ENCODE measurements around the gene CNTNAP1.

CNTNAP1 gene

DNA sequence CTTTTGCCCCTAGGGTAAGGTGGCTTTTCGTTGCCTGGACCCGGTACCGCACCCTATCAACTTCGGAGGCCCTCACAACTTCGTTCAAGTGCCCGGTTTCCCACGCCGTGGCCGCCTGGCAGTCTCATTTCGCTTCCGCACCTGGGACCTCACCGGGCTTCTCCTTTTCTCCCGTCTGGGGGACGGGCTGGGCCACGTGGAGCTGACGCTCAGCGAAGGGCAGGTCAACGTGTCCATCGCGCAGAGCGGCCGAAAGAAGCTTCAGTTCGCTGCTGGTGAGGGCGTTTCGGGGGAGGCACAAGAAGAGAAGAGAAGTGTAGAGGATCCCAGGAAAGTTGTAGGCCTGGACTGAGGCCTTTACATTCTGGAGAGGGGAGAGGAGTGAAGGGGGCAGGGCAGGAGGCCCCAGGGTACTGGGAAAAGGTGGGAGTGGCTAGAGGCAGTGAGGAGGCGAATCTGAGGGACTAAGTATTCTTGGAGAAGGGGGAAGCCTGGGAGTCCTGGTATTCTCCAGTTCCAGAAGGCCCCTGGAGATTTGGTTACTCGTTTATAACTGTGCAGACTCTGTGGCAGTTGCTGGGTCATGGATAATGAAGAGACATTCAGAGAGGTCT lies 5.5 kb downstream of the CNTNAP1 start:
- DNase-seq (ENCODE audit: extremely low read depth, insufficient read length): no peak
- Histone ChIP-seq H3K4me3 (replicated peaks; ENCODE audit: low read depth, low read length) (no peak overlapping the region), H3K36me3 (ENCODE audit: control insufficient read depth, insufficient read depth, low read length) (peaks cover 29% of the 10 kb centered on the region), H3K27me3 (replicated peaks; ENCODE audit: control insufficient read depth, insufficient read depth, low read length) (no peaks in the 10 kb centered on the region)
- TF ChIP-seq, protein P1, sequence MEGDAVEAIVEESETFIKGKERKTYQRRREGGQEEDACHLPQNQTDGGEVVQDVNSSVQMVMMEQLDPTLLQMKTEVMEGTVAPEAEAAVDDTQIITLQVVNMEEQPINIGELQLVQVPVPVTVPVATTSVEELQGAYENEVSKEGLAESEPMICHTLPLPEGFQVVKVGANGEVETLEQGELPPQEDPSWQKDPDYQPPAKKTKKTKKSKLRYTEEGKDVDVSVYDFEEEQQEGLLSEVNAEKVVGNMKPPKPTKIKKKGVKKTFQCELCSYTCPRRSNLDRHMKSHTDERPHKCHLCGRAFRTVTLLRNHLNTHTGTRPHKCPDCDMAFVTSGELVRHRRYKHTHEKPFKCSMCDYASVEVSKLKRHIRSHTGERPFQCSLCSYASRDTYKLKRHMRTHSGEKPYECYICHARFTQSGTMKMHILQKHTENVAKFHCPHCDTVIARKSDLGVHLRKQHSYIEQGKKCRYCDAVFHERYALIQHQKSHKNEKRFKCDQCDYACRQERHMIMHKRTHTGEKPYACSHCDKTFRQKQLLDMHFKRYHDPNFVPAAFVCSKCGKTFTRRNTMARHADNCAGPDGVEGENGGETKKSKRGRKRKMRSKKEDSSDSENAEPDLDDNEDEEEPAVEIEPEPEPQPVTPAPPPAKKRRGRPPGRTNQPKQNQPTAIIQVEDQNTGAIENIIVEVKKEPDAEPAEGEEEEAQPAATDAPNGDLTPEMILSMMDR (IDR thresholded peaks at IDR 0.05; ENCODE audit: insufficient read depth, low read length, poor library complexity, severe bottlenecking): no peak

DNA sequence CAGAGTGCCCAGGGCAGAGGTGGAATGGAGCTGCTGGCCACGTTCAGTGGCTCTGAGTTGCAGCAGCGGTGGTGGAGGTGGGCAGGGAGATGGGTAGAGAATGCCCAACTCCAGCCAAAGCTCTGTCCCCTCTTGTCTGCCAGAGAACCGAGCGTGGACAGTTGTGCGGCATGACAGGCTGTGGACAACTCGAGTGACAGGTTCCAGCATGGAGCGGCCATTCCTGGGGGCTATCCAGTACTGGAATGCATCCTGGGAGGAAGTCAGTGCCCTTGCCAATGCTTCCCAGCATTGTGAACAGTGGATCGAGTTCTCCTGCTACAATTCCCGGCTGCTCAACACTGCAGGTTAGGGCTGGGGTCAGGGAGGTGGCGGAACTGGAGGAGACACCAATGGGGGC lies 8.3 kb downstream of the CNTNAP1 start:
- Histone ChIP-seq H3K36me3 (ENCODE audit: control insufficient read depth, insufficient read depth, low read length) (peaks cover 35% of the 10 kb centered on the region), H3K27me3 (replicated peaks; ENCODE audit: control insufficient read depth, insufficient read depth, low read length) (no peaks in the 10 kb centered on the region), H3K4me3 (replicated peaks; ENCODE audit: low read depth, low read length) (no peak overlapping the region)
- DNase-seq (ENCODE audit: extremely low read depth, insufficient read length): no peak
- TF ChIP-seq, protein P1 (IDR thresholded peaks at IDR 0.05; ENCODE audit: insufficient read depth, low read length, poor library complexity, severe bottlenecking): no peak

DNA sequence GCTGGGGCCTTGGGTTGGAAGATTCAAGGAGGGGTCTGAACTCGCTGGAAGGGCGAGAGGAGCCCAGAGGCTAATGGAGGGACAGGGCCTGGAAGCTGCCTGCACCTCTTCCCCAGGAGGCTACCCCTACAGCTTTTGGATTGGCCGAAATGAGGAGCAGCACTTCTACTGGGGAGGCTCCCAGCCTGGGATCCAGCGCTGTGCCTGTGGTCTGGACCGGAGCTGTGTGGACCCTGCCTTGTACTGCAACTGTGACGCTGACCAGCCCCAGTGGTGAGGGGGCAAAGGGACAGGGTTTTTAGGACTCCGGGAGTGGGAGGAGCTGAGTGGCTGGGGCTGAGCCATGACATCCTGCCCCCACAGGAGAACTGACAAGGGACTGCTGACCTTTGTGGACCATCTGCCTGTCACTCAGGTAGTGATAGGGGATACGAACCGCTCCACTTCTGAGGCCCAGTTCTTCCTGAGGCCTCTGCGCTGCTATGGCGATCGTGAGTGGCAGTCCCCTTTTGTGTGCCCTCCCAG lies 8.8 kb downstream of the CNTNAP1 start:
- H3K36me3 ChIP-seq (ENCODE audit: control insufficient read depth, insufficient read depth, low read length): peaks cover 32% of the 10 kb centered on the region
- TF ChIP-seq, protein P1 (IDR thresholded peaks at IDR 0.05; ENCODE audit: insufficient read depth, low read length, poor library complexity, severe bottlenecking): no peak

DNA sequence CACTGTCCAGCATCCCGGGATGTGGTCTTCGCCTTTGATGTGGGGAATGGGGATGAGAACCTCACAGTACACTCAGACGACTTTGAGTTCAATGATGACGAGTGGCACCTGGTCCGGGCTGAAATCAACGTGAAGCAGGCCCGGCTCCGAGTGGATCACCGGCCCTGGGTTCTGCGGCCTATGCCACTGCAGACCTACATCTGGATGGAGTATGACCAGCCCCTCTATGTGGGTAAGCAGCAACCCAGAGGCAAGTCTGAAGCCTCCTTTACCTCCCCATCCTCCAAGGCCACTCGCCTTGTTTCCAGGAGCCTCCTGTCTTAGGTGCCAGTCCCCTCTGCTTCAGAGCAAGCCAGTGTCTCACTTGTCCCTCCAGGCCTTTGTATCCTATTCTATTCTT lies 10.2 kb downstream of the CNTNAP1 start:
- Histone ChIP-seq H3K4me3 (replicated peaks; ENCODE audit: low read depth, low read length) (no peak overlapping the region), H3K36me3 (ENCODE audit: control insufficient read depth, insufficient read depth, low read length) (peaks cover 31% of the 10 kb centered on the region), H3K27me3 (replicated peaks; ENCODE audit: control insufficient read depth, insufficient read depth, low read length) (no peaks in the 10 kb centered on the region)
- TF ChIP-seq, protein P1 (IDR thresholded peaks at IDR 0.05; ENCODE audit: insufficient read depth, low read length, poor library complexity, severe bottlenecking): no peak
- DNase-seq (ENCODE audit: extremely low read depth, insufficient read length): no peak

More for the DNA sequence above, 8.8 kb downstream of the CNTNAP1 start:
- no peak for DNase-seq (ENCODE audit: extremely low read depth, insufficient read length)
- Histone ChIP-seq H3K4me3 (replicated peaks; ENCODE audit: low read depth, low read length) (no peak overlapping the region), H3K27me3 (replicated peaks; ENCODE audit: control insufficient read depth, insufficient read depth, low read length) (no peaks in the 10 kb centered on the region)

DNA sequence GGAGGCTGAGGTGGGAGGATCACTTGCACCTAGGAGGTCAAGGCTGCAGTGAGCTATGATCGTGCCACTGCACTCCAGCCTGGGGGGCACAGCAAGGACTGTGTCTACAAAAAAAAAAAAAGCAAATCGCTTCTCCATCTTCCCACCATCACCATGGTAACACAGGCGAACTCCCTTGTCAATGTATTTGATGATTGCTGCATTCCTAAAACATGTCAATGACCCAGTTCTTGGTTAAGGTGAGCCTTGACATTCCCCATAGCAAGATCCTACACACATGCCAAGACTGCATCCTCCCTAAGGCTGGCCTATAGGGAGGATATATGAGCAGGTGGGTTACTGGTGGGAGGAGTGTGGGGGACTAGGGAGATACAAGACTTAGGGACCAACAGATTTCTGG lies 12.2 kb downstream of the CNTNAP1 start:
- peaks cover 33% of the 10 kb centered on the region for H3K36me3 ChIP-seq (ENCODE audit: control insufficient read depth, insufficient read depth, low read length)
- TF ChIP-seq, protein P1 (IDR thresholded peaks at IDR 0.05; ENCODE audit: insufficient read depth, low read length, poor library complexity, severe bottlenecking): no peak
- no peak for DNase-seq (ENCODE audit: extremely low read depth, insufficient read length)
- H3K27me3 ChIP-seq (replicated peaks; ENCODE audit: control insufficient read depth, insufficient read depth, low read length): no peaks in the 10 kb centered on the region
- H3K4me3 ChIP-seq (replicated peaks; ENCODE audit: low read depth, low read length): no peak overlapping the region
